GM12878 (cell line): ENCODE data around the gene DIS3L2. TPM values are rescaled to one million over a fixed set of nuclear protein-coding genes. Genes with fewer than 3 reads are reported as not detected.

ENCODE experiments used
- ATAC-seq: fragments of 200-7000 bp; cut with Tn5 transposase; 3 replicates; pipeline ENCODE4 v1.9.1; 2020; ENCODE audit warnings: mild to moderate bottlenecking, moderate library complexity
- BruUV-seq: library from RNA; stranded (reverse); fragments of 400-500 nt; replicated peaks from 2 replicates; lab custom pipeline; 2021; lab: Mats Ljungman, UMichigan
- CTCF ChIA-PET: fragments of 300-600 bp; sonication (Branson Sonifier 250); formaldehyde crosslinking; extraction: SDS; loops from one replicate; lab custom pipeline; 2021; ENCODE audit warnings: inconsistent platforms; lab: Yijun Ruan, JAX
- POLR2A ChIA-PET: fragments of 350-600 bp; formaldehyde crosslinking; extraction: SDS; loops from one replicate; lab custom pipeline; 2021; ENCODE audit warnings: inconsistent platforms; lab: Charles Lee
- RAD21 ChIA-PET: fragments of 300-600 bp; sonication (Branson Sonifier 250); formaldehyde crosslinking; loops from one replicate; lab custom pipeline; 2023; ENCODE audit warnings: antibody characterized with exemption; ENCODE audit not compliant: unreplicated experiment; lab: Charles Lee
- SMC1A ChIA-PET: fragments of 300-600 bp; sonication (Branson Sonifier 250); formaldehyde crosslinking; loops from one replicate; lab custom pipeline; 2023; ENCODE audit not compliant: unreplicated experiment, uncharacterized antibody; lab: Charles Lee
- DNase-seq: peaks from one replicate; pipeline ENCODE4 v3.0.0-alpha.2; 2011; ENCODE audit warnings: low read depth, low spot score
- FAIRE-seq: peaks from 3 replicates; lab custom pipeline; 2011; peaks lifted over from hg19 to GRCh38; lab: Jason Lieb, UNC
- H2AFZ ChIP-seq: 2 replicates; pipeline ENCODE4 v1.6.0; 2011; ENCODE audit warnings: low read depth, low read length, control low read depth; ENCODE audit not compliant: control insufficient read depth
- H3K27ac ChIP-seq: 2 replicates; pipeline ENCODE4 v1.5.1; 2011; ENCODE audit warnings: control low read depth; ENCODE audit not compliant: control insufficient read depth, insufficient read depth
- H3K27me3 ChIP-seq, 2 experiments: replicated peaks in 1 of 2; 2 replicates each; pipeline versions ENCODE4 v1.6.0 to v1.6.1; 2011; ENCODE audit warnings: low read length in 1 of 2; ENCODE audit not compliant: control insufficient read depth in 2 of 2, insufficient read depth in 2 of 2
- H3K36me3 ChIP-seq, 2 experiments: 2 replicates each; pipeline ENCODE4 v1.5.1; 2011; ENCODE audit warnings: low read length in 1 of 2; ENCODE audit not compliant: control insufficient read depth in 2 of 2, insufficient read depth in 2 of 2
- H3K4me1 ChIP-seq: 2 replicates; pipeline ENCODE4 v1.6.1; 2011; ENCODE audit warnings: mild to moderate bottlenecking, low read length, moderate library complexity, mixed read lengths; ENCODE audit not compliant: control insufficient read depth, insufficient read depth
- H3K4me2 ChIP-seq: 2 replicates; pipeline ENCODE4 v1.6.0; 2011; ENCODE audit warnings: control low read depth; ENCODE audit not compliant: control insufficient read depth, insufficient read depth
- H3K4me3 ChIP-seq: fragments of 200-600 bp; sonication (generic); 2 replicates; pipeline ENCODE4 v1.5.1; 2016
- H3K79me2 ChIP-seq: 2 replicates; pipeline ENCODE4 v1.6.0; 2011; ENCODE audit warnings: low read length; ENCODE audit not compliant: control insufficient read depth, insufficient read depth
- H3K9ac ChIP-seq: 2 replicates; pipeline ENCODE4 v1.8.0; 2011; ENCODE audit warnings: low read length, control low read depth, mixed read lengths; ENCODE audit not compliant: control insufficient read depth, insufficient read depth
- H3K9me3 ChIP-seq: replicated peaks from 3 replicates; pipeline ENCODE4 v1.5.1; 2011; ENCODE audit warnings: mild to moderate bottlenecking, low read length; ENCODE audit not compliant: control insufficient read depth, insufficient read depth
- H4K20me1 ChIP-seq: 2 replicates; pipeline ENCODE4 v1.6.0; 2011; ENCODE audit not compliant: control insufficient read depth, insufficient read depth
- CHD1 ChIP-seq: IDR thresholded peaks from 2 replicates; pipeline ENCODE4 v1.6.1; 2012; ENCODE audit warnings: low read depth, low read length, improper control_type of control experiment
- ESRRA ChIP-seq: IDR thresholded peaks from 2 replicates; pipeline ENCODE4 v1.6.1; 2012; ENCODE audit warnings: mild to moderate bottlenecking, low read length, improper control_type of control experiment
- NBN ChIP-seq: fragments of 450-650 bp; IDR thresholded peaks from 2 replicates; pipeline ENCODE4 v1.6.1; 2016
- NR2C2 ChIP-seq: IDR thresholded peaks from 2 replicates; pipeline ENCODE4 v1.6.1; 2011; ENCODE audit warnings: borderline replicate concordance, low read depth; ENCODE audit not compliant: control insufficient read depth, insufficient read length
- RAD51 ChIP-seq: fragments of 450-650 bp; IDR thresholded peaks from 2 replicates; pipeline ENCODE4 v1.6.1; 2016; ENCODE audit warnings: moderate library complexity, mild to moderate bottlenecking, inconsistent platforms
- REST ChIP-seq: IDR thresholded peaks from 2 replicates; pipeline ENCODE4 v1.6.1; 2012; ENCODE audit warnings: mild to moderate bottlenecking, low read depth, low read length
- RFX5 ChIP-seq: IDR thresholded peaks from 2 replicates; pipeline ENCODE4 v1.6.1; 2011; ENCODE audit warnings: low read depth, low read length, improper control_type of control experiment
- SMAD5 ChIP-seq: IDR thresholded peaks from 2 replicates; pipeline ENCODE4 v1.6.1; 2016; ENCODE audit warnings: antibody characterized with exemption, low read depth
- WRNIP1 ChIP-seq: IDR thresholded peaks from 2 replicates; pipeline ENCODE4 v1.6.1; 2011; ENCODE audit warnings: low read depth, low read length, improper control_type of control experiment, borderline replicate concordance
- WGBS: methylation state at CpG from one replicate; pipeline ENCODE4 v1.1.6; 2016; ENCODE audit warnings: low lambda C conversion rate; ENCODE audit not compliant: insufficient replicate concordance, insufficient coverage; ENCODE audit errors: missing lambda C conversion rate; 5-methylcytosine and 5-hydroxymethylcytosine counted together
- in situ Hi-C: fragments of 300-500 bp; cut with MboI; formaldehyde crosslinking; loops from 9 replicates; pipeline ENCODE4 v1.14.3; 2018; ENCODE audit warnings: mixed read lengths
- intact Hi-C: fragments of 100-400 bp; cut with micrococcal nuclease; formaldehyde crosslinking; loops from one replicate; pipeline ENCODE4 v1.14.2; 2022; ENCODE audit not compliant: unreplicated experiment
- polyA plus RNA-seq, 11 experiments: library from polyadenylated mRNA; depleted of rRNA in 4 of 11; unstranded in 6 of 11; stranded (reverse) in 5 of 11; fragments of >200 nt; fragmentation: Nextera tagmentation in 4 of 11; fragmentation: Illumina TruSeq in 1 of 11; extraction: Ambion mirVana in 4 of 11; extraction: Trizol in 1 of 11; gene quantifications; 1 replicate in 1 of 11; 2 replicates in 10 of 11; pipeline versions ENCODE4 v1.2.1 to v1.2.3, GENCODE V29; 2011 to 2016; ENCODE audit warnings: inconsistent platforms in 2 of 11, missing spikeins in 2 of 11, low read depth in 1 of 11
- total RNA-seq, 4 experiments: library from RNA; depleted of rRNA in 3 of 4; stranded (reverse); fragments of >200 nt in 3 of 4; fragmentation: Illumina TruSeq in 1 of 4; extraction: Trizol in 1 of 4; gene quantifications; 2 replicates each; pipeline versions ENCODE4 v1.2.1 to v1.2.3, GENCODE V29; 2013 to 2021

DIS3L2 gene
- total and polyA plus RNA-seq, 10 of the 15 experiments (the other 5 are each of a cell fraction or from before 2014, with no cell fraction given) = 3.5 to 27.1 (median 16.0) TPM

DNA sequence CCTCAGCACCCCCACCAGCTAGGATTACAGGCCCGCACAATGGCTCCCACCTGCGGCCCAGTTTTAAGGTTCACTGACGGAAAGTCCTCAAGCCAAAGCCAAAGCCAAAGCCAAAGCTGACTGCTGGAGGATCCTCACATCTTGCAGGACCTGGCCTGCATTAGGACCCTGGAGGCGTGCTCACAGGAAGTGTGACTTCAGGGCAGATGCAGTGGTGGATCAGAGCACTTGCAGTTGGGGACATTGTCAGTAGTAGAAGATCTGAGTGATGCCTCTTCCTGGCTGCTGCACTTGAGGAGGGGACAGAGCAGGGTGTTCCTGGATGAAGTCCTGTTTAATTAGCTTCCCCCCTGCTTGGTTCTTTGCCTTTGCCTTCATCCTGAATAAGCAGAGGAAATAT is 348.1 kb downstream of the DIS3L2 start:
- H4K20me1 ChIP-seq = no peaks in the 10 kb centered on the region
- H3K4me3 ChIP-seq = no peak overlapping the region
- H3K4me2 ChIP-seq = no peak overlapping the region
- H3K9me3 ChIP-seq = peaks cover 2% of the 10 kb centered on the region; the same call in 2 of the 3 replicates
- BruUV-seq = no TSS peak
- WGBS = 87% methylated on average over 4 of the region's 4 CpGs
- ChIA-PET RAD21 (no interaction called here), SMC1A (no interaction called here), CTCF (interaction anchor here (1.0 kb wide), 1 partner anchor 19 kb away, joined by 4 read pairs; no protein-coding TSS in a partner anchor), POLR2A (no interaction called here)
- DNase-seq (no peak), ATAC-seq (no peak), FAIRE-seq (no peak)
- intact Hi-C loops (no loop called here), in situ Hi-C loops (no loop called here)
- H3K27ac ChIP-seq = no peak overlapping the region
- H3K9ac ChIP-seq = no peak overlapping the region
- TF ChIP-seq NBN (no peak), NR2C2 (no peak)
- H3K79me2 ChIP-seq = no peaks in the 10 kb centered on the region
- no peaks in the 10 kb centered on the region for H3K27me3 ChIP-seq
- H2AFZ ChIP-seq = no peak overlapping the region
- no peaks in the 10 kb centered on the region; a peak in 3 of 4 replicates for H3K36me3 ChIP-seq
- peaks cover 2% of the 10 kb centered on the region for H3K4me1 ChIP-seq

DNA sequence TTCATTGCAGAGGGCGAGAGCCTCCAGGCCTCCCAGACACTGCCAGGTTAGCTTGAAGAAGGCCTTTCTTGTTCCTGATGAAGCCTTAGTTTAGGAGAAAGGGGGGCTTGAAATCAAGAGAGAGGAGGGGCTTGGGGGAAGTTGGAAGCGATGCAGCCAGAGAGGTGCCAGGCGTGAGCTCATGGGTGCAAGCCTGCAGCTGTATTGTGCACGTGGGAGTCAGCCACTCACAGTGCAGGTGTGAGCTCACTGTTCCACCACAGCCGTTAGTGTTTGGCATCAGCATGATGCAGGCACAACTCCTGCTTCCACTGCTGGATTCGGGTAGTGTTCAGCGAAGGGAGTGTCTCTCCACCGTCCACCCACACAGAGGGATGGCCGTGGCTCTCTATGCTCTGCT is 348.6 kb downstream of the DIS3L2 start:
- H3K4me3 ChIP-seq = no peak overlapping the region
- in situ Hi-C loops = no loop called here
- intact Hi-C loops = no loop called here
- CTCF ChIA-PET = interaction anchor here (0.9 to 1.0 kb wide), 2 partner anchors 11 to 19 kb away, joined by 3 to 4 read pairs; no protein-coding TSS in a partner anchor
- ATAC-seq (no peak), DNase-seq (no peak), FAIRE-seq (no peak)
- no peaks in the 10 kb centered on the region for H4K20me1 ChIP-seq
- peaks cover 7% of the 10 kb centered on the region for H3K4me1 ChIP-seq
- TF ChIP-seq SMAD5 = no peak
- no peak for TF ChIP-seq ESRRA
- no peak for TF ChIP-seq WRNIP1
- TF ChIP-seq RFX5 = no peak
- no peak for TF ChIP-seq CHD1
- TF ChIP-seq REST = no peak
- TF ChIP-seq RAD51 = no peak
- SMC1A ChIA-PET = no interaction called here
- no peaks in the 10 kb centered on the region; a peak in 3 of 4 replicates for H3K36me3 ChIP-seq
- no TSS peak for BruUV-seq
- WGBS = 77% methylated on average over 9 of the region's 9 CpGs
- RAD21 ChIA-PET = no interaction called here
- H3K9me3 ChIP-seq = peaks cover 2% of the 10 kb centered on the region; the same call in 2 of the 3 replicates
- H3K27ac ChIP-seq = no peak overlapping the region
- H3K9ac ChIP-seq = no peak overlapping the region
- no peaks in the 10 kb centered on the region for H3K79me2 ChIP-seq
- POLR2A ChIA-PET = no interaction called here
- no peaks in the 10 kb centered on the region for H3K27me3 ChIP-seq
- no peak overlapping the region for H3K4me2 ChIP-seq
- no peak overlapping the region for H2AFZ ChIP-seq
